Ammon's horn (tissue), 1 donor: Measurements from ENCODE around the gene C17orf50.

ENCODE experiments used
- DNase-seq: peaks from one replicate; pipeline ENCODE4 v3.0.0-alpha.2; 2016; ENCODE audit warnings: low spot score

Gene C17orf50

GRCh38 chr17:35760587-35760986 lies at the start of gene C17orf50:
C17orf50 (plus strand) TSS chr17:35760887; CDS start chr17:35760942, 55 bp downstream.
- DNase-seq = no peak

GRCh38 chr17:35710950-35711349 lies 49.7 kb upstream of the C17orf50 start:
- DNase-seq = no peak

- DNase-seq = no peak
Measured at GRCh38 chr17:35713069-35713728, 47.5 kb upstream of the C17orf50 start.

- no peak for DNase-seq
Measured at GRCh38 chr17:35714988-35715387, 45.7 kb upstream of the C17orf50 start.

- DNase-seq = peak; percentile 61
Measured at GRCh38 chr17:35715416-35715815, 45.3 kb upstream of the C17orf50 start.

GRCh38 chr17:35716173-35716572 lies 44.5 kb upstream of the C17orf50 start:
- DNase-seq = no peak

- DNase-seq = no peak
Measured at GRCh38 chr17:35716897-35717465, 43.7 kb upstream of the C17orf50 start.

- no peak for DNase-seq
Measured at GRCh38 chr17:35717475-35717874, 43.2 kb upstream of the C17orf50 start.

- no peak for DNase-seq
Measured at GRCh38 chr17:35723735-35724134, 37.0 kb upstream of the C17orf50 start.

- DNase-seq = no peak
Measured at GRCh38 chr17:35725058-35725457, 35.6 kb upstream of the C17orf50 start.

- DNase-seq = no peak
Measured at GRCh38 chr17:35725802-35726126, 34.9 kb upstream of the C17orf50 start.

GRCh38 chr17:35726127-35726952 lies 34.3 kb upstream of the C17orf50 start:
- DNase-seq = no peak

GRCh38 chr17:35726953-35727460 lies 33.7 kb upstream of the C17orf50 start:
- DNase-seq = no peak

GRCh38 chr17:35727635-35728034 lies 33.1 kb upstream of the C17orf50 start:
- peak; percentile 1 for DNase-seq

GRCh38 chr17:35728551-35728950 lies 32.1 kb upstream of the C17orf50 start:
- DNase-seq = no peak

GRCh38 chr17:35729405-35729833 lies 31.3 kb upstream of the C17orf50 start:
- DNase-seq = no peak

- no peak for DNase-seq
Measured at GRCh38 chr17:35730400-35731005, 30.2 kb upstream of the C17orf50 start.

- DNase-seq = peak; percentile 70
Measured at GRCh38 chr17:35731239-35731916, 29.3 kb upstream of the C17orf50 start, which contains the start of gene RASL10B. RASL10B (plus strand) TSS chr17:35731639; CDS start chr17:35735185, 3,546 bp downstream.

- DNase-seq = no peak
Measured at GRCh38 chr17:35731917-35732805, 28.5 kb upstream of the C17orf50 start.

GRCh38 chr17:35732806-35733136 lies 27.9 kb upstream of the C17orf50 start:
- DNase-seq = no peak

- no peak for DNase-seq
Measured at GRCh38 chr17:35733366-35733765, 27.3 kb upstream of the C17orf50 start.
